Neural cell (in vitro differentiated cells): Measurements from ENCODE around the gene TAX1BP3. TPM values are rescaled to one million over a fixed set of nuclear protein-coding genes. Genes with fewer than 3 reads are reported as not detected.

ENCODE experiments used
- H2AFZ ChIP-seq: fragments of 200-600, 300-800 bp; sonication (generic), shearing (Covaris generic); 2 replicates; pipeline ENCODE4 v1.6.0; 2014; ENCODE audit warnings: low read depth, mild to moderate bottlenecking, antibody characterized with exemption, low read length, moderate library complexity
- H3F3A ChIP-seq: fragments of 200-600 bp; shearing (Covaris generic); 2 replicates; pipeline ENCODE4 v1.6.1; 2016; ENCODE audit warnings: mild to moderate bottlenecking, moderate library complexity, mixed read lengths, antibody characterized with exemption, low read length; ENCODE audit not compliant: insufficient read depth, poor library complexity, severe bottlenecking
- H3K27ac ChIP-seq: fragments of 200-600, 300-800 bp; sonication (generic), shearing (Covaris generic); 2 replicates; pipeline ENCODE4 v1.5.1; 2014; ENCODE audit warnings: mild to moderate bottlenecking, low read length, moderate library complexity
- H3K27me3 ChIP-seq: fragments of 300-800, 200-600 bp; sonication (generic), shearing (Covaris generic); 2 replicates; pipeline ENCODE4 v1.6.0; 2014; ENCODE audit warnings: mild to moderate bottlenecking, low read depth, low read length, moderate library complexity; ENCODE audit not compliant: insufficient read depth
- H3K36me3 ChIP-seq: fragments of 300-800, 200-600 bp; sonication (generic), shearing (Covaris generic); 2 replicates; pipeline ENCODE4 v1.5.1; 2014; ENCODE audit warnings: mild to moderate bottlenecking, antibody characterized with exemption, low read length, moderate library complexity; ENCODE audit not compliant: insufficient read depth
- H3K4me2 ChIP-seq: fragments of 300-800, 200-600 bp; sonication (generic), shearing (Covaris generic); 2 replicates; pipeline ENCODE4 v1.6.0; 2014; ENCODE audit warnings: mild to moderate bottlenecking, low read length
- H3K4me3 ChIP-seq: fragments of 300-800, 200-600 bp; sonication (generic), shearing (Covaris generic); 2 replicates; pipeline ENCODE4 v1.5.1; 2014; ENCODE audit warnings: mild to moderate bottlenecking, low read length, moderate library complexity
- H3K79me2 ChIP-seq: fragments of 200-600 bp; shearing (Covaris generic); replicated peaks from 2 replicates; pipeline ENCODE4 v1.6.0; 2014; ENCODE audit warnings: mild to moderate bottlenecking, low read length, moderate library complexity; ENCODE audit not compliant: insufficient read depth
- H3K9ac ChIP-seq: fragments of 300-800, 200-600 bp; sonication (generic), shearing (Covaris generic); 2 replicates; pipeline ENCODE4 v1.6.1; 2016; ENCODE audit warnings: mild to moderate bottlenecking, low read length, mixed read lengths
- H3K9me2 ChIP-seq: fragments of 200-600 bp; shearing (Covaris generic); 2 replicates; pipeline ENCODE4 v1.6.1; 2016; ENCODE audit warnings: mild to moderate bottlenecking, low read length, mixed read lengths; ENCODE audit not compliant: insufficient read depth
- H3K9me3 ChIP-seq: fragments of 200-600, 300-800 bp; sonication (generic), shearing (Covaris generic); 2 replicates; pipeline ENCODE4 v1.6.1; 2016; ENCODE audit warnings: mild to moderate bottlenecking, mixed run types, low read length, moderate library complexity, mixed read lengths
- H4K20me1 ChIP-seq: fragments of 200-600 bp; shearing (Covaris generic); 2 replicates; pipeline ENCODE4 v1.6.1; 2016; ENCODE audit warnings: mild to moderate bottlenecking, mixed run types; ENCODE audit not compliant: insufficient read depth
- CTCF ChIP-seq: fragments of 450-650 bp; IDR thresholded peaks from 2 replicates; pipeline ENCODE4 v1.5.1; 2014; ENCODE audit warnings: antibody characterized with exemption, mild to moderate bottlenecking, moderate library complexity; ENCODE audit not compliant: poor library complexity, severe bottlenecking
- EP300 ChIP-seq: fragments of 450-650 bp; conservative IDR thresholded peaks from 2 replicates; pipeline ENCODE4 v1.6.1; 2014; ENCODE audit warnings: antibody characterized with exemption, mild to moderate bottlenecking, moderate library complexity; ENCODE audit not compliant: poor library complexity, severe bottlenecking
- EZH2 ChIP-seq: fragments of 200-600, 300-800 bp; shearing (Covaris generic), sonication (generic); IDR thresholded peaks from 2 replicates; pipeline ENCODE4 v1.6.1; 2014; ENCODE audit warnings: antibody characterized with exemption, low read length, borderline replicate concordance, mild to moderate bottlenecking; ENCODE audit not compliant: insufficient read depth, poor library complexity, severe bottlenecking
- MXI1 ChIP-seq: fragments of 450-650 bp; conservative IDR thresholded peaks from 2 replicates; pipeline ENCODE4 v1.6.1; 2014; ENCODE audit warnings: antibody characterized with exemption, mild to moderate bottlenecking; ENCODE audit not compliant: poor library complexity, severe bottlenecking
- POLR2AphosphoS5 ChIP-seq: IDR thresholded peaks from 2 replicates; pipeline ENCODE4 v1.6.1; 2012
- RAD21 ChIP-seq: fragments of 450-650 bp; conservative IDR thresholded peaks from 2 replicates; pipeline ENCODE4 v1.6.1; 2014; ENCODE audit warnings: antibody characterized with exemption, mild to moderate bottlenecking, moderate library complexity
- REST ChIP-seq: IDR thresholded peaks from 2 replicates; pipeline ENCODE4 v1.6.1; 2012; ENCODE audit warnings: borderline replicate concordance
- SMC3 ChIP-seq: fragments of 450-650 bp; conservative IDR thresholded peaks from 2 replicates; pipeline ENCODE4 v1.6.1; 2014; ENCODE audit warnings: antibody characterized with exemption, mild to moderate bottlenecking, moderate library complexity; ENCODE audit not compliant: poor library complexity
- TAF1 ChIP-seq: IDR thresholded peaks from 2 replicates; pipeline ENCODE4 v1.6.1; 2012; ENCODE audit warnings: low read depth
- polyA plus RNA-seq: library from polyadenylated mRNA; depleted of rRNA; stranded (reverse); fragments of >200 nt; gene quantifications from 2 replicates; pipeline ENCODE4 v1.2.3, GENCODE V29; 2014

TAX1BP3 gene
- polyA plus RNA-seq, 1 donor from 2014 or later = 79.2 TPM

GRCh38 chr17:3626831-3627768, 41.3 kb downstream of the TAX1BP3 start:
- Histone ChIP-seq H3K36me3 (no peaks in the 10 kb centered on the region), H4K20me1 (no peaks in the 10 kb centered on the region)

More at GRCh38 chr17:3626831-3627768, 41.3 kb downstream of the TAX1BP3 start:
- Histone ChIP-seq H3F3A (no peaks in the 10 kb centered on the region), H2AFZ (no peak overlapping the region), H3K9me3 (no peaks in the 10 kb centered on the region), H3K27me3 (no peaks in the 10 kb centered on the region), H3K4me3 (no peak overlapping the region), H3K9me2 (no peaks in the 10 kb centered on the region), H3K79me2 (no peaks in the 10 kb centered on the region), H3K9ac (no peak overlapping the region), H3K27ac (no peak overlapping the region), H3K4me2 (no peak overlapping the region)
- no peak for TF ChIP-seq CTCF
- TF ChIP-seq SMC3 = no peak
- no peak for TF ChIP-seq REST
- no peak for TF ChIP-seq POLR2AphosphoS5
- no peak for TF ChIP-seq MXI1
- TF ChIP-seq EZH2 = no peak
- no peak for TF ChIP-seq EP300
- no peak for TF ChIP-seq RAD21
- no peak for TF ChIP-seq TAF1
